ENCODE results near the gene HOXA7.

HOXA7 gene

GRCh38 chr7:27129729-27130539, 26.5 kb downstream of the HOXA7 start (continued):
- no peak for TF ChIP-seq ZBTB10 (tag by site-specific recombination; IDR thresholded peaks at IDR 0.05)
- TF ChIP-seq ZNF530 (tag by site-specific recombination; IDR thresholded peaks at IDR 0.05; ENCODE audit: low read depth): no peak
- peak; percentile 53; the same call in 1 of the 2 replicates for TF ChIP-seq ZEB2 (tag by site-specific recombination; IDR thresholded peaks at IDR 0.05)
- peak; percentile 66 for TF ChIP-seq OSR2 (tag by site-specific recombination; IDR thresholded peaks at IDR 0.05)
- TF ChIP-seq IKZF3 (tag by site-specific recombination; IDR thresholded peaks at IDR 0.05): peak; percentile 78

- Histone ChIP-seq H3K4me3 (ENCODE audit: low read depth, low read length) (no peak overlapping the region), H3K36me3 (ENCODE audit: control insufficient read depth in 2 of 2, insufficient read depth in 1 of 2, low read length in 2 of 2) (peaks cover 5 to 22% of the 10 kb centered on the region in 2 experiments; a peak in 1 of 3 replicates), H3K9me3 (ENCODE audit: control insufficient read depth, insufficient read depth, low read depth, low read length) (no peaks in the 10 kb centered on the region), H3K4me1 (ENCODE audit: control insufficient read depth, insufficient read depth, low read length) (peaks cover 66% of the 10 kb centered on the region), H3K27ac (ENCODE audit: extremely low read depth, low read depth, low read length) (peak overlapping the region; percentile 100)
- ChIA-PET POLR2A (interaction anchor here (1.3 to 1.4 kb wide), 2 partner anchors 14 to 15 kb away, joined by 3 to 4 read pairs; no protein-coding TSS in a partner anchor), CTCF (interaction anchor here (0.8 to 1.6 kb wide), 5 partner anchors 9 to 447 kb away, joined by 3 to 6 read pairs (median 4); partner anchors contain the start of gene HOXA6)
- TF ChIP-seq ZNF211 (tag by site-specific recombination; IDR thresholded peaks at IDR 0.05; ENCODE audit: low read depth): no peak
- no peak for TF ChIP-seq ZNF223 (tag by site-specific recombination; IDR thresholded peaks at IDR 0.05)
- no peak for TF ChIP-seq ZNF16 (tag by site-specific recombination; IDR thresholded peaks at IDR 0.05; ENCODE audit: low read depth)
- no peak for TF ChIP-seq ZNF639 (tag by site-specific recombination; IDR thresholded peaks at IDR 0.05)
- peak; percentile 19; the same call in 1 of the 2 replicates for TF ChIP-seq REST (tag by site-specific recombination; IDR thresholded peaks at IDR 0.05)
- no peak for TF ChIP-seq ZNF280D (tag by site-specific recombination; IDR thresholded peaks at IDR 0.05)
- peak; percentile 70 for TF ChIP-seq ZNF600 (tag by site-specific recombination; IDR thresholded peaks at IDR 0.05)
- no peak for TF ChIP-seq ZNF423 (tag by site-specific recombination; IDR thresholded peaks at IDR 0.05)
- TF ChIP-seq ZNF530 (tag by site-specific recombination; IDR thresholded peaks at IDR 0.05; ENCODE audit: low read depth): 0 out of 2 replicates have a peak, but pooled peaks have one; percentile 20
- TF ChIP-seq GLI4 (tag by site-specific recombination; IDR thresholded peaks at IDR 0.05): no peak
- TF ChIP-seq ZNF677 (tag by site-specific recombination; IDR thresholded peaks at IDR 0.05): no peak
- TF ChIP-seq ZBTB1 (tag by site-specific recombination; IDR thresholded peaks at IDR 0.05): no peak
- no peak for TF ChIP-seq ZNF529 (tag by site-specific recombination; IDR thresholded peaks at IDR 0.05; ENCODE audit: insufficient replicate concordance)
- TF ChIP-seq ZFHX2 (tag by site-specific recombination; conservative IDR thresholded peaks at IDR 0.05): peak; percentile 81
These were observed 27.4 kb downstream of the HOXA7 start for GRCh38 chr7:27128776-27129728.
